ENCODE data around the gene FAM180A.

DNA sequence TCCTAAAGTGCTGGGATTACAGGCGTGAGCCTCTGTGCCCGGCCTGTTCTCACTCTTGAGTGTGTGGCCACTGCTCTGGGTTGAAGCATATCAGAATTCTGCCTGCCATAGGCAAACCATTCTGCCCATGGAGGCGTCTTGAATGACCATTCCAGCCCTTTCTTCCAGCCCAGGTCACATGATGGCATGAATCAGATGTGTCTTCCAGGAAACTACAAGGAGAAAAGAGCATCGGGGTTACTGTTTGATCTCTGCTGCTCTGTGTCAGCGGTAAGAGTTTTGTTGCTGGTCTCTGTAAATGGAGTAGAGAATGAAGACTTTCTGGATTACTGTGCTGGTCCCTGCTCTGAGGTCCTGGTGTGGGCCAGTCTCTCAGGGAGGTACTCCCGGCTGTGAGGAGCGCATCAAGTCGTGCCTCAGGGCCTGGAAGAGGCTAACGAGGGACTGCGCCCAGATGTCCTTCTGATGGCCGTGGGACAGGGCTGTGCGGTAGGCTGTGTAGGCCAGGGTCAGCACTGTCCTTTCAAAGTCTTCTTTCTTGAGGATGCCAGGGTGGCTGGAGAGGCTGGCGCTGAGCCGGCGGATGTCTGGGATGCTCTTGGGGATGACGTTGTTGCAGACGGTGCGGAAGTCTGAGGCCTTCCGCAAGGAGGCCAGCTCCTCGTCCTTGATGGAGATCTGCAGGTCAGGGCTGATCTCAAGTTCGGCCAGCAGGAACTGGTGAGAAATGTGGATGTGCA is 14.8 kb downstream of the FAM180A start:
- TF ChIP-seq EZH2 (IDR thresholded peaks at IDR 0.05; ENCODE audit: borderline replicate concordance, insufficient read depth, low read length, poor library complexity, severe bottlenecking) (no peak), TAF1 (IDR thresholded peaks at IDR 0.05; ENCODE audit: low read depth) (no peak), MXI1 (conservative IDR thresholded peaks at IDR 0.05; ENCODE audit: poor library complexity, severe bottlenecking) (no peak)
- TF ChIP-seq, protein P1, sequence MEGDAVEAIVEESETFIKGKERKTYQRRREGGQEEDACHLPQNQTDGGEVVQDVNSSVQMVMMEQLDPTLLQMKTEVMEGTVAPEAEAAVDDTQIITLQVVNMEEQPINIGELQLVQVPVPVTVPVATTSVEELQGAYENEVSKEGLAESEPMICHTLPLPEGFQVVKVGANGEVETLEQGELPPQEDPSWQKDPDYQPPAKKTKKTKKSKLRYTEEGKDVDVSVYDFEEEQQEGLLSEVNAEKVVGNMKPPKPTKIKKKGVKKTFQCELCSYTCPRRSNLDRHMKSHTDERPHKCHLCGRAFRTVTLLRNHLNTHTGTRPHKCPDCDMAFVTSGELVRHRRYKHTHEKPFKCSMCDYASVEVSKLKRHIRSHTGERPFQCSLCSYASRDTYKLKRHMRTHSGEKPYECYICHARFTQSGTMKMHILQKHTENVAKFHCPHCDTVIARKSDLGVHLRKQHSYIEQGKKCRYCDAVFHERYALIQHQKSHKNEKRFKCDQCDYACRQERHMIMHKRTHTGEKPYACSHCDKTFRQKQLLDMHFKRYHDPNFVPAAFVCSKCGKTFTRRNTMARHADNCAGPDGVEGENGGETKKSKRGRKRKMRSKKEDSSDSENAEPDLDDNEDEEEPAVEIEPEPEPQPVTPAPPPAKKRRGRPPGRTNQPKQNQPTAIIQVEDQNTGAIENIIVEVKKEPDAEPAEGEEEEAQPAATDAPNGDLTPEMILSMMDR (IDR thresholded peaks at IDR 0.05; ENCODE audit: poor library complexity, severe bottlenecking): no peak
